Measurements from ENCODE around the gene VCL.
"Not testable (repeated sequence)": the region's sequence is repeated elsewhere in the genome, so short reads cannot be mapped to it uniquely, and the experiment has no call there.

Gene VCL

DNA sequence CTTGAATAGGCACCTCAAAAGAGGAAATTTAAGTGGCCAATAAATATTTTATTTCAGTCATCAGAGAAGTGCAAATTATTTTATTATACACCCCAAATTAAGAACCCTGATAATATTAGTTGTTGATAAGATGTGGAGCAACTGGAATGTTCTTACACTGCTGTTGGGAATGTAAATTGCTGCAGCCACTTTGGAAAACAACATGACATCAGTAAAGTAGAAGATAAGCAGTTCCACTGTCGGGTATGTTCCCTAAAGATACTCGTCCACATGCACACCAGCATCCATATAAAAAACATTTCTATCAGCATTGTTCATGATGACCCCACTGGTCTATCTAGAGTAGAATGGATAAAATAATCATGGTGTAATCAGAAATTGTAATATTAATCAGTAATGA, 46.5 kb downstream of the VCL start:
- no peak for DNase-seq

DNA sequence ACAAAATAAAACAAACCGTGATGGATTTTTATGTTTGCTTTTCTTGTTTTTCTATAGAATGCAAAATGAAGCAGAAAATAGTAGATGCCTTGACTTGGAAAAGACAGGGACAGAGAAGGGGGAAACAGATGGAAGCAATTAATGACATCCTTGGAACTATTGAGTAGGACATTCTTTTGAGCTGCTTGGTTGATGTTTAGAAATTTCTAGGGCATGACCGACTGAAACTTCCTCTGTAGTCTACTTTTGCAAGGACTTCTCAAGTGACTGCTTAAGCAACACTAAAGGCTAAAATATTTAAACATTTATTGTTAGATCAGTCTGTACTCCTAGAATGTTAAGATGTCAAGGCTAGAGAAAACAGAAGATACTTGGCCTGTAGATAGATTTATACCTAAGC, 49.4 kb downstream of the VCL start:
- DNase-seq: no peak

GRCh38 chr10:74047871-74048270, 50.0 kb downstream of the VCL start:
- DNase-seq: no peak

- no peak for DNase-seq
Measured at GRCh38 chr10:74048433-74048832, 50.5 kb downstream of the VCL start.

DNA sequence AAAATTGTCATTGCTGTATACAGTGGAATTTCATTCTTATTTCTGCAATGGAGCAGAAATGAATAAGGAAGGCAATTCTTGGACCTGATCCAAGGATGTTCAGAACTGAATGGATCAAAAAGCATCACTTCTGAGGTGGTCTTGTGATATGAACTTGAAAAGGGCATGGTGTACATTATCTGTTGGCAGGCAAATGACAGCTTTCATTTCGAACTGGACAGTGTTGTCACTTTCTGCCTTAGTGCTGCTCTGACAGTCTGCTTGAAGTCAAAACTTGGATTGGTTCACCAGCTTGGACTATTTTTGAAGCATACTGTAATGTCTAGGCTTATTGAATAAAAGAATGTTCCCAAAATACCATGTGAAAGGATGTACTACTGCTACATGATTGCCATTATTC, 52.0 kb downstream of the VCL start:
- DNase-seq: no peak

- no peak for DNase-seq
Measured at GRCh38 chr10:74050653-74051052, 52.7 kb downstream of the VCL start.

DNA sequence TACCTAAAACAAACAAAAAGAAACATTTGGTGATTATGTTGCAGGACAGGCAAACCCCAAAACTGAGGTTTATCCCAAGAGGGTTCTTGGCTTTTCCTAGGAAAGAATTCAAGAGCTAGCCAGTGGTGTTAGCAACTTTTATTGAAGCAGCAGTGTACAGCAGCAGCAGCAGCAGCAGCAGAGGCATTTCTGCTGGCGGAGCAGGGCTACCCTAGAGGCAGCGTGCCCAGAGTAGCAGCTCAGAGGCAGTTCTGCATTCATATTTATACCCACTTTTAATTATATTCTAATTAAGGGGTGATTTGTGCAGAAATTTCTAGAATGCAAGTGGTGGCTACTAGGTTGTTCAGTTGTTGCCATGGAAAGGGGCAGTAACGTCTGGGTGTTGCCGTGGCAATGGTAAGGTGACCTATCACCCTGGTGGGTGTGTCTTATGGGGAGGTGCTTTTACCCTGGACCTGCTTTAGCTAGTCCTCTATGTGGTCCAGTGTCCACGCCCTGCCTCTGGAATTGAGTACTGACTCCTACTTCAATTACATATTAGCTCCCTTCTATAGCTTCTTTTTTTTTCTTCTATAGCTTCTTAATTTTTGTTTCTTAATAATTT, 53.9 kb downstream of the VCL start:
- no peak for DNase-seq

- DNase-seq: no peak
Measured at GRCh38 chr10:74052994-74053393, 55.1 kb downstream of the VCL start.

GRCh38 chr10:74055383-74056049, 57.6 kb downstream of the VCL start:
- DNase-seq: no peak

GRCh38 chr10:74056050-74056818, 58.3 kb downstream of the VCL start:
- no peak for DNase-seq

GRCh38 chr10:74058071-74058470, 60.2 kb downstream of the VCL start:
- no peak for DNase-seq

- no peak for DNase-seq
Measured at GRCh38 chr10:74058658-74059057, 60.7 kb downstream of the VCL start.

- DNase-seq: no peak
Measured at GRCh38 chr10:74061104-74061503, 63.2 kb downstream of the VCL start.

GRCh38 chr10:74061978-74062377, 64.1 kb downstream of the VCL start:
- DNase-seq: not testable (repeated sequence)

GRCh38 chr10:74063256-74063655, 65.3 kb downstream of the VCL start:
- DNase-seq: no peak

DNA sequence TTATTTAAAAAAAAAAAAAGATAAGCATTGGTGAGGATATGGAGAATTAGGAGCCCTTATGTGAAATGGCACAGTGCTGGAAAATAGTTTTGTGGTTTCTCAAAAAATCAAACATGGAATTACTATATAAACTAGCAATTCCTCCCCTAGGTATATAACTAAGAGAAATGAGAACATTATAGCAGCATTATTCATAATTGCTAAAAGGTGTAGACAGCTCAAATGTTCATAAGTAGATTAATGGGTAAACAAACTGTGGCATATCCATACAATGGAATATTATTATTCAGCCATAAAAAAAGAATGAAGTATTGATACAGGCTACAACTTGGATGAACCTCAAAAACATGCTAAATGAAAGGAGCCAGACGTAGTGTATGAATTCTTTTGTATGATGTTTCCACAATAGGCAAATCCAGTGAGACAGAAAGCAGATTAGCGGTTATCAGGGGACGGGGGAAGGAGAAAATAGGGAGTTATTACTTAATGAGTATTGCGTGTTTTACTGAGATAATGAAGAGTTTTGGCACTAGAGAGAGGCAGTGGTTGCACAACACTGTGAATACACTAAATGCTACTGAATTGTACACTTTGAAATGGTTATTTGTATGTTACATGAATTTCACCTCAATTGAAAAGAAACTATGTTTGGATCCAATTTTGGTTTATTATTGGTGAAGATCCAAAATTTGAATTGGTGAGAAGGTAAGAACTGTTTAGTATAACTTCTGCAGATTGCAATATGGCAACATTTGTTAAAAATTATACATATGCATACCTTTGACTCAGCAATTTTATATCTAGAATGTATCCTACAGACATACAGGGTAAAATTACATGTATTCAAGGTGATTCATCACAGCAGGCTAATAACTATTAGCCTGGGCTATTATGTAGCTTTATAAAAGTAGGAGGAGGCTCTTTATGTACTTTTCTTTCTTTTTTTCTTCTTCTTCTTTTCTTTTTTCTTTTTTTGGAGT, 69.7 kb downstream of the VCL start:
- DNase-seq: no peak

DNA sequence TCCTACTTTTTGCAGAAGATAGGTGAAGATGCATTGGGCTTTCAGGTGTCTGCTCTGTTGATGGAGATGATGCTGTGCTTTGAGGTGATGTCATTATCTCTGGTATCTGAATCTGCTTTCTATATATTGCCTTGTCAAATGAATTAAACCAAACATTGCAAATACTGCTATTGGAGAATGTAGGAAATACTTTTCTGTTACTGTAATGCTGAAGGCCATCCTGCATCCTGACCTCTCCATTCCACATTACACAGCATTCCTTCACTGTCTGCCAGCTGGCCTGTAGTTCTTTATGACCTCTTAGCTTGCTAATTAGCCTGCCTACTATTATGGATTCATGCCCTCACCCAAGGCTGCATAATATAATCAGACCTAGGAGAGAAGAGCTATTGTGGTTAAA, 73.2 kb downstream of the VCL start:
- no peak for DNase-seq

- no peak for DNase-seq
Measured at GRCh38 chr10:74072503-74072902, 74.6 kb downstream of the VCL start.

DNA sequence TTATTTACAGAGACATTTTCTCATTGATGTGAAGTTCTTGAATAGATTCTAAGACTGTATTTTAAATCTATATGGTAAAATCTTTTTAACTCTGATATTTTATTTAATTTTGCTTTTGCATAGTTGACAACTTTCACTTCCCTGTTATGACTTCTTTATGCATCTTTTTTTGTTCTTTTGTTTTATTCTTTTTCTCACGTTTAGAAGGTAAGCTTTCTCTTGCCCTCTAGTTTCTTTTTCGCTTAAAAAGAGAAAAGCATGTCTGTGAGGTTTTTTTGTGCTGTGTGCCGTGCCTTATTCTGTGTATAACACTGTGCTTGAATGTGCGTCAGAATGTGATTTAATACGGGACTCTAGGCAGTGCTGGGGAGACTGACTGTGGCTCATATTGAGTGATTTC, 78.0 kb downstream of the VCL start:
- no peak for DNase-seq

- no peak for DNase-seq
Measured at GRCh38 chr10:74076961-74077360, 79.0 kb downstream of the VCL start.

DNA sequence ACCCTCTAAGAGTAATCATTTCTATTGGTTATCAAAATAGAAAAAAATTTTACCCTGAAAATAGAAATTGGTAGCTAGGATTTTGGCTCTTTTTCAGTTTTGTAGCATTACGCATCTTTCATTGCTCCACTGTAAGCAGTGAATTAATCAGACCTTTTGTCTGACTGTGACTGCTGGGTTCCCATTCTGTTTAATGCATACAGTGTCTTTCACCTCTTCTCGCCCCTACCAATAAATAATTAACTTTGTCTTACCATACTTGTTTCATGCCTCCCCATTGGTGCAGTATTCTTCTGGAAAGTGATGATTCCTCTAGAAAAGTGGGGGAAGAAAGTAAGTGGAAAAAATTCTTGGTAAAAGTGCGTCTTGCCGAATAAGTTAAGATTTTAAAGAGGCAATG, 79.5 kb downstream of the VCL start:
- DNase-seq: no peak

DNA sequence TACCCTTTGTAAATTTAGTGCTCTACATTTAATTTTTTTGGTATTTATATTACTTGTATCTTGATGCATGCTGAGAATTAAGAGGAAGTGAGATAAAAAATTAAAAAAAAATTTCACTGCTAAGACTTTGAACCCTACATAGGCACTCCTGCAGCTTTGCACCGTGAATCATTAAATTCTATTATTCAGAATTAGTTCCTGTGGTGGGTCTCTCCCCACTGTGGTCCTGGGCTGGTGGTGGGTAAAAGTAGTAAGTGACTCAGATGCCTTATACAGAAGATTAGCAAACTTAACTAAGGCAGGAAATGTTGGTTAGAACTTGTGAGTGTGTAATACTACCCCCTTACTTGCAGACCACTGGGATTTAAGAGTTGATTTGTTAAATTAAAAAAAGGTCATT, 80.1 kb downstream of the VCL start:
- DNase-seq: no peak

All from DMS 273 treated with DMSO at 0.1 percent for 48 hours (cell line).